Esophagus squamous epithelium (tissue), 4 donors: ENCODE measurements around the gene TMEM219.

Experiments used
- CTCF ChIP-seq, 6 experiments: fragments of 450-650 bp in 4 of 6; fragments of 200-600 bp in 2 of 6; sonication (generic) in 2 of 6; IDR thresholded peaks; one replicate each; pipeline ENCODE4 v1.5.1; 2016 to 2019; ENCODE audit warnings: antibody characterized with exemption in 6 of 6, mild to moderate bottlenecking in 4 of 6, moderate library complexity in 4 of 6
- POLR2A ChIP-seq, 4 donors: fragments of 450-650 bp; IDR thresholded peaks; one replicate each; pipeline ENCODE4 v1.6.1; 2017; ENCODE audit warnings: antibody characterized with exemption in 4 of 4, mild to moderate bottlenecking in 4 of 4, moderate library complexity in 3 of 4

- TF ChIP-seq CTCF (IDR thresholded peaks at IDR 0.05) (no peak), POLR2A (IDR thresholded peaks at IDR 0.05) (no peak)
These were observed 37.7 kb downstream of the TMEM219 start for GRCh38 chr16:29999605-30000004.
